ENCODE data around the gene FREY1. TPM values are rescaled to one million over a fixed set of nuclear protein-coding genes. Genes with fewer than 3 reads are reported as not detected.

Gene FREY1
- total and polyA plus RNA-seq, 9 of the 15 experiments (the other 6 are each of a cell fraction or from before 2014, with no cell fraction given) = 0.25 to 1.5 (median 1.1) TPM; not detected in 5

DNA sequence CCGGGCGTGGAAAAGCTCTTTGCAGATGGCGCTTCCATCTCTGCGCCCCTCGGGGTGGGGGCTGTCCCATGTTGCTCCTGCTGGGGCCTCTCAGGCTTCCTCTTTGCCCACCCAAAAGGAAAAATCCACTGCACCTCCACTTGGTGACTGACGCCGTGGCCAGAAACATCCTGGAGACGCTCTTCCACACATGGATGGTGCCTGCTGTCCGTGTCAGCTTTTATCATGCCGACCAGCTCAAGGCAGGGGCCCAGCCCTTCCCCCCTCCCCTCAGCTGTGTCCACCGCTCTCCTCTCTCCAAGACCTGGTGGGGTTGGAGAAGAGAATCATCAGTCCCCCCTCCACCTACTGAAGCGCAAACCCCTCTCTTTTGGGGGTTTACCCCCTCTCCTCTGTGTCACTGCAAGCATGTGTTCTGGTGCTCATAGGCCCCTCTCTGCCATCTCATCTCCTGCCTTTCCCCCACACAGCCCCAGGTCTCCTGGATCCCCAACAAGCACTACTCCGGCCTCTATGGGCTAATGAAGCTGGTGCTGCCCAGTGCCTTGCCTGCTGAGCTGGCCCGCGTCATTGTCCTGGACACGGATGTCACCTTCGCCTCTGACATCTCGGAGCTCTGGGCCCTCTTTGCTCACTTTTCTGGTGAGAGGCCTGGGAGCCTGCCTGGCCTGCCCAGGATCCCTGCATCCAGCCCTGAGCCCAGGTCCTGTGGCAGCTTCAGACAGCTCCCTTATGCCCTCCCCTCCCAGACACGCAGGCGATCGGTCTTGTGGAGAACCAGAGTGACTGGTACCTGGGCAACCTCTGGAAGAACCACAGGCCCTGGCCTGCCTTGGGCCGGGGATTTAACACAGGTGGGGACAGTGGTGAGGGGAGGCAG, 17.2 kb upstream of the FREY1 start:
- no peak overlapping the region for H2AFZ ChIP-seq (ENCODE audit: low read depth, low read length)
- DNase-seq (ENCODE audit: extremely low read depth in 1 of 4, low spot score in 3 of 4) (no peak), ATAC-seq (no peak), FAIRE-seq (no peak)
- H3K27me3 ChIP-seq (ENCODE audit: control insufficient read depth in 2 of 2, insufficient read depth in 2 of 2, low read length in 2 of 2) = no peaks in the 10 kb centered on the region
- no peaks in the 10 kb centered on the region for H3K9me1 ChIP-seq (ENCODE audit: control insufficient read depth, insufficient read depth, low read length)
- H3K36me3 ChIP-seq (ENCODE audit: control insufficient read depth, insufficient read depth, low read length) = peaks cover 9% of the 10 kb centered on the region; the same call in 1 of the 3 replicates
- CTCF ChIA-PET (ENCODE audit: low intra/inter-chr PET ratio) = interaction anchor here (0.7 kb wide), 1 partner anchor 32 kb away, joined by 3 read pairs; no protein-coding TSS in a partner anchor
- H3K4me3 ChIP-seq = no peak overlapping the region
- POLR2A ChIA-PET = interaction anchor here (0.5 to 1.7 kb wide), 5 partner anchors 10 to 357 kb away, joined by 3 to 5 read pairs (median 3); no protein-coding TSS in a partner anchor
- no peaks in the 10 kb centered on the region; the same call in 1 of the 2 replicates for H4K20me1 ChIP-seq (replicated peaks; ENCODE audit: control insufficient read depth, insufficient read depth, low read length)
- H3K9ac ChIP-seq (ENCODE audit: insufficient read depth in 1 of 2, low read depth in 2 of 2, low read length in 2 of 2) = peak overlapping the region in 1 of 2 experiments; percentile 71; a peak in 2 of 4 replicates
- BruUV-seq (replicated peaks) = TSS peak; percentile 52
- in situ Hi-C loops (cut with MboI) = no loop called here
- 77% methylated on average over 12 of the region's 22 CpGs for WGBS (ENCODE audit: insufficient coverage, low coverage, missing lambda C conversion rate)
- no peak overlapping the region for H3K4me2 ChIP-seq (ENCODE audit: insufficient read depth, low read length)
- H3K4me1 ChIP-seq (replicated peaks in 1 of 2; ENCODE audit: control insufficient read depth in 2 of 2, insufficient read depth in 2 of 2, low read length in 2 of 2) = peaks cover 8 to 62% of the 10 kb centered on the region in 2 experiments
- peaks cover 4% of the 10 kb centered on the region; the same call in 2 of the 3 replicates for H3K79me2 ChIP-seq (ENCODE audit: control insufficient read depth, insufficient read depth, low read length)
- H3K9me3 ChIP-seq (replicated peaks; ENCODE audit: control insufficient read depth, insufficient read depth, low read depth, low read length) = no peaks in the 10 kb centered on the region
- intact Hi-C loops (cut with micrococcal nuclease) = no loop called here
- H3K27ac ChIP-seq (ENCODE audit: extremely low read depth, low read depth, low read length) = no peak overlapping the region
- TF ChIP-seq MAFG (tag; conservative IDR thresholded peaks at IDR 0.05) (no peak), CHD2 (IDR thresholded peaks at IDR 0.05; ENCODE audit: low read depth, low read length) (no peak), HNRNPL (IDR thresholded peaks at IDR 0.05; ENCODE audit: low read depth, low read length) (no peak), SRF (CRISPR knock-in tag; IDR thresholded peaks at IDR 0.05) (no peak), TEAD2 (tag; IDR thresholded peaks at IDR 0.05) (no peak), SNAPC5 (CRISPR knock-in tag; IDR thresholded peaks at IDR 0.05) (no peak), STAG1 (CRISPR knock-in tag; IDR thresholded peaks at IDR 0.05; ENCODE audit: borderline replicate concordance) (0 out of 2 replicates have a peak, but pooled peaks have one; percentile 12), EZH2 (IDR thresholded peaks at IDR 0.05; ENCODE audit: borderline replicate concordance, low read depth, low read length) (no peak), RBBP5 (IDR thresholded peaks at IDR 0.05; ENCODE audit: borderline replicate concordance, insufficient read depth, low read length, poor library complexity, severe bottlenecking) (no peak), BCOR (IDR thresholded peaks at IDR 0.05) (no peak), ZEB2 (IDR thresholded peaks at IDR 0.05) (no peak)
- TF ChIP-seq, protein P1, sequence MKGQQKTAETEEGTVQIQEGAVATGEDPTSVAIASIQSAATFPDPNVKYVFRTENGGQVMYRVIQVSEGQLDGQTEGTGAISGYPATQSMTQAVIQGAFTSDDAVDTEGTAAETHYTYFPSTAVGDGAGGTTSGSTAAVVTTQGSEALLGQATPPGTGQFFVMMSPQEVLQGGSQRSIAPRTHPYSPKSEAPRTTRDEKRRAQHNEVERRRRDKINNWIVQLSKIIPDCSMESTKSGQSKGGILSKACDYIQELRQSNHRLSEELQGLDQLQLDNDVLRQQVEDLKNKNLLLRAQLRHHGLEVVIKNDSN (CRISPR knock-in tag; IDR thresholded peaks at IDR 0.05) = no peak
- TF ChIP-seq, protein P2, sequence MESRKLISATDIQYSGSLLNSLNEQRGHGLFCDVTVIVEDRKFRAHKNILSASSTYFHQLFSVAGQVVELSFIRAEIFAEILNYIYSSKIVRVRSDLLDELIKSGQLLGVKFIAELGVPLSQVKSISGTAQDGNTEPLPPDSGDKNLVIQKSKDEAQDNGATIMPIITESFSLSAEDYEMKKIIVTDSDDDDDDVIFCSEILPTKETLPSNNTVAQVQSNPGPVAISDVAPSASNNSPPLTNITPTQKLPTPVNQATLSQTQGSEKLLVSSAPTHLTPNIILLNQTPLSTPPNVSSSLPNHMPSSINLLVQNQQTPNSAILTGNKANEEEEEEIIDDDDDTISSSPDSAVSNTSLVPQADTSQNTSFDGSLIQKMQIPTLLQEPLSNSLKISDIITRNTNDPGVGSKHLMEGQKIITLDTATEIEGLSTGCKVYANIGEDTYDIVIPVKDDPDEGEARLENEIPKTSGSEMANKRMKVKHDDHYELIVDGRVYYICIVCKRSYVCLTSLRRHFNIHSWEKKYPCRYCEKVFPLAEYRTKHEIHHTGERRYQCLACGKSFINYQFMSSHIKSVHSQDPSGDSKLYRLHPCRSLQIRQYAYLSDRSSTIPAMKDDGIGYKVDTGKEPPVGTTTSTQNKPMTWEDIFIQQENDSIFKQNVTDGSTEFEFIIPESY (CRISPR knock-in tag; IDR thresholded peaks at IDR 0.05) = 0 out of 2 replicates have a peak, but pooled peaks have one; percentile 35

All from K562 (cell line).